HG03066 (cell line): ENCODE data around the gene UNC13B.
"Not testable (repeated sequence)": the region's sequence is repeated elsewhere in the genome, so short reads cannot be mapped to it uniquely, and the experiment has no call there.

Experiments used
- ATAC-seq: cut with Tn5 transposase; IDR thresholded peaks from one replicate; pipeline ENCODE4 v1.9.1; 2021; ENCODE audit warnings: low read depth; ENCODE audit not compliant: unreplicated experiment

The UNC13B gene

GRCh38 chr9:35161713-35162604 is at the start of gene UNC13B:
TSS of gene UNC13B (plus strand) at chr9:35162009. CDS start at chr9:35162284, 275 bp downstream.
- ATAC-seq = peak; percentile 61

- ATAC-seq = no peak
Observed at GRCh38 chr9:35112257-35113020, 49.4 kb upstream of the UNC13B start.

- ATAC-seq = no peak
Observed at GRCh38 chr9:35114113-35114839, 47.5 kb upstream of the UNC13B start.

GRCh38 chr9:35114840-35115628 is 46.8 kb upstream of the UNC13B start:
- no peak for ATAC-seq

GRCh38 chr9:35115680-35116538 is 45.9 kb upstream of the UNC13B start, which contains the start of gene ATOSB:
TSS of gene ATOSB (minus strand) at chr9:35115862. CDS start at chr9:35108274, 7,588 bp downstream.
- ATAC-seq = peak; percentile 63

GRCh38 chr9:35116539-35116897 is 45.3 kb upstream of the UNC13B start:
- ATAC-seq = no peak

GRCh38 chr9:35116898-35117551 is 44.8 kb upstream of the UNC13B start:
- ATAC-seq = peak; percentile 52

- ATAC-seq = no peak
Observed at GRCh38 chr9:35134920-35135319, 26.9 kb upstream of the UNC13B start.

GRCh38 chr9:35135988-35136387 is 25.8 kb upstream of the UNC13B start:
- no peak for ATAC-seq

- ATAC-seq = no peak
Observed at GRCh38 chr9:35136866-35137265, 24.9 kb upstream of the UNC13B start.

- no peak for ATAC-seq
Observed at GRCh38 chr9:35140093-35140492, 21.7 kb upstream of the UNC13B start.

GRCh38 chr9:35142037-35142436 is 19.8 kb upstream of the UNC13B start:
- no peak for ATAC-seq

GRCh38 chr9:35147941-35148563 is 13.8 kb upstream of the UNC13B start:
- not testable (repeated sequence) for ATAC-seq

- no peak for ATAC-seq
Observed at GRCh38 chr9:35152926-35153325, 8.9 kb upstream of the UNC13B start.

- no peak for ATAC-seq
Observed at GRCh38 chr9:35156781-35157180, 5.0 kb upstream of the UNC13B start.

GRCh38 chr9:35157836-35158235 is 4.0 kb upstream of the UNC13B start:
- not testable (repeated sequence) for ATAC-seq

- no peak for ATAC-seq
Observed at GRCh38 chr9:35158501-35159280, 3.1 kb upstream of the UNC13B start.
